Panc1 (cell line): ENCODE results near the gene ZDHHC1.

Experiments used
- CTCF ChIP-seq: fragments of 450-650 bp; IDR thresholded peaks from 2 replicates; pipeline ENCODE4 v1.5.1; 2017; ENCODE audit warnings: mild to moderate bottlenecking
- POLR2AphosphoS5 ChIP-seq: IDR thresholded peaks from 2 replicates; pipeline ENCODE4 v1.6.1; 2012; ENCODE audit warnings: mild to moderate bottlenecking, low read depth, low read length, moderate library complexity
- REST ChIP-seq, 2 experiments: IDR thresholded peaks; 2 replicates each; pipeline ENCODE4 v1.6.1; 2011 to 2012; ENCODE audit warnings: low read depth in 2 of 2, control low read depth in 1 of 2, low read length in 1 of 2, mild to moderate bottlenecking in 1 of 2, moderate library complexity in 1 of 2; ENCODE audit not compliant: insufficient read depth in 1 of 2
- TCF7L2 ChIP-seq: IDR thresholded peaks from 2 replicates; pipeline ENCODE4 v1.6.1; 2011; ENCODE audit warnings: mild to moderate bottlenecking, low read depth, low read length, inconsistent platforms

- TF ChIP-seq CTCF: no peak
- no peak for TF ChIP-seq POLR2AphosphoS5
- TF ChIP-seq TCF7L2: no peak
- no peak for TF ChIP-seq REST (IDR thresholded peaks at IDR 0.05; ENCODE audit: insufficient read depth in 1 of 2, low read depth in 2 of 2, low read length in 1 of 2)
Measured at GRCh38 chr16:67458121-67458641, 41.9 kb upstream of the ZDHHC1 start.
